ENCODE measurements around the gene EP400.

Gene EP400

DNA sequence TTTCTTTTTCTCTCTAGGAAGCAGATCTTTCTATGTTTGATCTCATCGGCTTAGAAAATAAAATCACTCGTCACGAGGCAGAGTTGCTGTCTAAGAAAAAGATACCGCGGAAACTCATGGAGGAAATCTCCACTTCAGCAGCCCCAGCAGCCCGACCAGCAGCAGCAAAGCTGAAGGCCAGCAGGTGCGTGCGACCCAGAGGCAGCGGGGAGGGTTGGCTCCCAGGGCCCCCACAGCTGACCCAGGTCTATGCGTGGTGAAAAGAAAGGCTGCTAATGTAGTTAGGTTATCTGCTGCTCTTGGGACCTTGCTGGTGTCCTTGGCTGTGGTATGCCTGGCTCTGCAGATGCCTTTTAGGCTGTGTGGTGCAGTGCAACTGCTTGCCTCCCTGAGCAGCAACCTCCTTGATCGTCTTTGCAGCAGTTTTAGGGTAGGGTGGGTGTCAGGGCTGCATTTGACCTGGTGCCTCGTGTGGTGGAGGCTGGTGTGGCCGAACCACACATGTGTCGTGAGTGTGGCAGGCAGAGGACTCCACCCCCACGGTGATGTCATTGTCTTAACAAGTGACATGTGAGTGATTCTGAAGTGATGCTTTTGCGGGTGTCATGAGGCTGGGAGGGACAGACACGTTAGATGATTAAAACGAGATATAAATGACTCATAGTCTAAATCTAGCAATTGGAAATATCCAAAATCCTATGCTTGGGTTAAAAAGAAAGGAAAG lies 68.6 kb downstream of the EP400 start:
- ChIA-PET CTCF (no interaction called here), POLR2A (no interaction called here)
- TF ChIP-seq, protein P1, sequence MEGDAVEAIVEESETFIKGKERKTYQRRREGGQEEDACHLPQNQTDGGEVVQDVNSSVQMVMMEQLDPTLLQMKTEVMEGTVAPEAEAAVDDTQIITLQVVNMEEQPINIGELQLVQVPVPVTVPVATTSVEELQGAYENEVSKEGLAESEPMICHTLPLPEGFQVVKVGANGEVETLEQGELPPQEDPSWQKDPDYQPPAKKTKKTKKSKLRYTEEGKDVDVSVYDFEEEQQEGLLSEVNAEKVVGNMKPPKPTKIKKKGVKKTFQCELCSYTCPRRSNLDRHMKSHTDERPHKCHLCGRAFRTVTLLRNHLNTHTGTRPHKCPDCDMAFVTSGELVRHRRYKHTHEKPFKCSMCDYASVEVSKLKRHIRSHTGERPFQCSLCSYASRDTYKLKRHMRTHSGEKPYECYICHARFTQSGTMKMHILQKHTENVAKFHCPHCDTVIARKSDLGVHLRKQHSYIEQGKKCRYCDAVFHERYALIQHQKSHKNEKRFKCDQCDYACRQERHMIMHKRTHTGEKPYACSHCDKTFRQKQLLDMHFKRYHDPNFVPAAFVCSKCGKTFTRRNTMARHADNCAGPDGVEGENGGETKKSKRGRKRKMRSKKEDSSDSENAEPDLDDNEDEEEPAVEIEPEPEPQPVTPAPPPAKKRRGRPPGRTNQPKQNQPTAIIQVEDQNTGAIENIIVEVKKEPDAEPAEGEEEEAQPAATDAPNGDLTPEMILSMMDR (IDR thresholded peaks at IDR 0.05; ENCODE audit: insufficient read depth, low read length, missing control alignments): no peak
- DNase-seq (ENCODE audit: low read depth, low spot score): no peak
- no peak overlapping the region for H3K4me3 ChIP-seq (ENCODE audit: low read depth, low read length)

DNA sequence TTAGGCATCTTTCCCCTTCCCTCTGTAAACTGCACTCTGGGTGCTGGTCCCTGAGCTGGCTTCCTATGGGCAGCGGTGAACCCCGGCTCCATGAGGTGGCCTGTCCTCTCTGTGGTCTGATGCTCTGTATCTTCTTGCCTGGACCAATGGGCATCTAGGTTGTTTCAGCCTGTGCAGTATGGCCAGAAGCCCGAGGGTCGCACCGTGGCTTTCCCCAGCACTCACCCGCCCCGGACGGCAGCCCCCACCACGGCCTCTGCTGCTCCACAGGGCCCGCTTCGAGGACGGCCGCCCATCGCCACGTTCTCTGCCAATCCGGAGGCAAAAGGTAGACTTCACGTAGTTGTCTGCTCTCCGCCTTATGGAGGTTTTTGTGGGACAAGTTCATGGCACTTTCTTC lies 70.1 kb downstream of the EP400 start:
- POLR2A ChIA-PET: no interaction called here
- CTCF ChIA-PET: interaction anchor here (1.0 kb wide), 1 partner anchor 16 kb away, joined by 3 read pairs; no protein-coding TSS in a partner anchor
- DNase-seq (ENCODE audit: low read depth, low spot score): no peak
- TF ChIP-seq, protein P1 (IDR thresholded peaks at IDR 0.05; ENCODE audit: insufficient read depth, low read length, missing control alignments): no peak
- H3K4me3 ChIP-seq (ENCODE audit: low read depth, low read length): no peak overlapping the region

DNA sequence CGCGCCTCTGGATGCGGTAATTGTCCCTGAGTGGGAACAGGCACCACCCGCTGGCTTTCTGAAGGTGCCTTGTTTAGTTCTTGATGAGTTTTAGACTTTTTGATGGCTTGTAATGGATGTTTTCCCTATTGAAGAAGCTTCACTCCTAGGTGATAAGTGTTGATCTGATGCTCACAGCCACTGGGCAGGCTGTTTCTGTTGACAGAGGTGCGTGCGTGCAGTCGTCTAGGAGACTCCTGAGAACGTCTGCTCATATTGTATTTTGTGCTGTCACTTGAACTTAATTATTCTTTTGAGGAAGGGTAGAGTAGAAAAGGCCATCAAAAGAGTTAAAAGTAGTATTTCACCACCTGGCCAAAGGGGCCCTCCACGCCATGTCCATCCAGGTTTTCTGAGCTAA lies 70.5 kb downstream of the EP400 start:
- TF ChIP-seq, protein P1 (IDR thresholded peaks at IDR 0.05; ENCODE audit: insufficient read depth, low read length, missing control alignments): no peak
- H3K4me3 ChIP-seq (ENCODE audit: low read depth, low read length): no peak overlapping the region
- DNase-seq (ENCODE audit: low read depth, low spot score): no peak
- POLR2A ChIA-PET: no interaction called here
- CTCF ChIA-PET: interaction anchor here (1.0 kb wide), 1 partner anchor 16 kb away, joined by 3 read pairs; no protein-coding TSS in a partner anchor

DNA sequence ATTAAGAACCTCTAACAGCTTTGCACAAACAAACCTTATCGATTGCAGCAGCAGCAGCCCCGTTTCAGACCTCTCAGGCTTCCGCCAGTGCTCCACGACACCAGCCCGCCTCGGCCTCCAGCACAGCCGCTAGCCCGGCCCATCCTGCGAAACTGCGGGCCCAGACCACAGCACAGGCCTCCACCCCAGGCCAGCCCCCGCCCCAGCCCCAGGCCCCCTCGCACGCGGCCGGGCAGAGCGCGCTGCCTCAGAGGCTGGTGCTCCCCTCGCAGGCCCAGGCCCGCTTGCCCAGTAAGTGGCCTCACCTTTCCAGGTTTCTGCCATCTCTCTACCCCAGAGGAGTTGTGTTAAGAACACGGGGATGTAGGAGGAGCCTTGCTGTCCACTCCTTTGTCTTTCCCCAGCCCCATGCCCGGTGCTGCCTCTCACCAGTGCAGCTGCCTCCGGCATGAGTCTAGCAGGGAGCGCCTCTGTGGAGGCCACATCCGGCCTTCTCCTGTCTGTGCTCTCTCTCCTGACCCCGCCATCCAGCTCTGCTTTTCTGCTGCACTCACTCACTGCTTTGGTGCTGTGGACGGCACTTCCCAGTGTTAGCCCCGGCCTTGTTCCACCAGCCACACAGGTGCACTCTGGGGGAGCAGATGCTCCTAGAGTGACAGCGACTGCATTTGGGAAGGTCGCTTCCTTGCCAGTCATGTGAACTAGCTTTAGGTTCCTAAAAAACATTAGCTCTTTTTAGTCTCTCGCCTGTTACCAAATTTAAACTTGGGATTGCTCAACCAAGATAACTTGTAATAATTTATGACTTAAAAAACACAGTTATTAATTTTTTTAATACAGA lies 71.5 kb downstream of the EP400 start:
- ChIA-PET CTCF (interaction anchor here (1.0 to 1.1 kb wide), 2 partner anchors 17 to 22 kb away, joined by 3 read pairs; no protein-coding TSS in a partner anchor), POLR2A (no interaction called here)
- no peak overlapping the region for H3K4me3 ChIP-seq (ENCODE audit: low read depth, low read length)
- TF ChIP-seq, protein P1 (IDR thresholded peaks at IDR 0.05; ENCODE audit: insufficient read depth, low read length, missing control alignments): no peak
- DNase-seq (ENCODE audit: low read depth, low spot score): no peak

DNA sequence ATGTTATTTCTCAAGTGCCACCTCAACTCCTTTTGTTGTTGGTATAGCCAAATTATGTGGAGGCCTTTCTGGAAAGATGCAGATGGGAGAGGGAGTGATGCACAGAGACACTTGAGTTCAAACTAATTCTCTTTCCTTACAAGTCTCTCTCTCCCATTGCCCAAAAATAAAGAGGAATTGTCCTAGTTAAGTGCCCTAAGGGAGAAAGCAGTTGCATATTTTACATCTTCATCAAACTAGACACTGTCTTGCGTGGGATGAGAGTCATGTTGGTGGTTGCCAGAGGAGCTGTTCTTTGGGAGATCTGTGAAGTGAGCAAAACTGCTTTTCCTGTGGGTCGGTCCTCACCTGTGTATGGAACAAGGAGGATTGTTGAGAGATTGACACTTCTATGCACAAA lies 72.2 kb downstream of the EP400 start:
- ChIA-PET POLR2A (no interaction called here), CTCF (interaction anchor here (1.1 to 1.3 kb wide), 2 partner anchors 21 to 22 kb away, joined by 3 to 4 read pairs; no protein-coding TSS in a partner anchor)
- no peak overlapping the region for H3K4me3 ChIP-seq (ENCODE audit: low read depth, low read length)
- TF ChIP-seq, protein P1 (IDR thresholded peaks at IDR 0.05; ENCODE audit: insufficient read depth, low read length, missing control alignments): no peak
- no peak for DNase-seq (ENCODE audit: low read depth, low spot score)

DNA sequence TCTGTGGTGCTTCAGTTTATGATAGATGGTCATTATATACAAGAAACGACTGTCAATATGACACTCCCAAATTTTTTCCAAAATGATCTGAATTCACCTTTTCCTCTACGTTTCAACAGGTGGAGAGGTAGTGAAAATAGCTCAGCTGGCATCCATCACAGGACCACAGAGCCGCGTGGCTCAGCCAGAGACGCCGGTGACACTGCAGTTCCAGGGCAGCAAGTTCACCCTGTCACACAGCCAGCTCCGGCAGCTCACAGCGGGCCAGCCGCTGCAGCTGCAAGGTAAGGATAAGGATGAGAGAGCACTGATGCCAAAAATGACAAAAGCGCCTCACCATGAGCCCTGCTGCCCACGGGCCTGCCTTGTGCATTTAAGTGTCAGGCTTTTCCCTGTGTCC lies 73.9 kb downstream of the EP400 start:
- no peak overlapping the region for H3K4me3 ChIP-seq (ENCODE audit: low read depth, low read length)
- TF ChIP-seq, protein P1 (IDR thresholded peaks at IDR 0.05; ENCODE audit: insufficient read depth, low read length, missing control alignments): no peak
- ChIA-PET CTCF (interaction anchor here (1.0 to 1.3 kb wide), 2 partner anchors 21 to 22 kb away, joined by 3 read pairs; no protein-coding TSS in a partner anchor), POLR2A (no interaction called here)
- DNase-seq (ENCODE audit: low read depth, low spot score): no peak
